Skeletal muscle tissue (tissue), 5 donors: Measurements from ENCODE around the gene CIAO3. TPM values are rescaled to one million over a fixed set of nuclear protein-coding genes. Genes with fewer than 3 reads are reported as not detected.

ENCODE experiments used
- H3K27ac ChIP-seq: one replicate; pipeline ENCODE4 v1.7.0; 2013; ENCODE audit warnings: mild to moderate bottlenecking, low read depth, low read length, inconsistent platforms
- H3K27me3 ChIP-seq, 3 donors: one replicate each; pipeline ENCODE4 v1.7.0; 2013; ENCODE audit warnings: low read length in 3 of 3; ENCODE audit not compliant: control insufficient read depth in 3 of 3, insufficient read depth in 3 of 3
- H3K36me3 ChIP-seq, 3 donors: one replicate each; pipeline ENCODE4 v1.7.0; 2013; ENCODE audit warnings: low read length in 3 of 3; ENCODE audit not compliant: control insufficient read depth in 3 of 3, insufficient read depth in 3 of 3
- H3K4me1 ChIP-seq, 3 donors: one replicate each; pipeline ENCODE4 v1.7.0; 2013; ENCODE audit warnings: low read length in 3 of 3, mild to moderate bottlenecking in 3 of 3; ENCODE audit not compliant: control insufficient read depth in 3 of 3, insufficient read depth in 3 of 3
- H3K4me3 ChIP-seq, 3 donors: one replicate each; pipeline ENCODE4 v1.7.0; 2013; ENCODE audit warnings: low read length in 3 of 3
- H3K9ac ChIP-seq, 3 donors: one replicate each; pipeline ENCODE4 v1.7.0; 2013; ENCODE audit warnings: low read length in 3 of 3, mild to moderate bottlenecking in 3 of 3, moderate library complexity in 2 of 3, low read depth in 1 of 3
- H3K9me3 ChIP-seq, 3 donors: one replicate each; pipeline ENCODE4 v1.7.0; 2013; ENCODE audit warnings: low read length in 3 of 3; ENCODE audit not compliant: control insufficient read depth in 3 of 3
- small RNA-seq: library from RNA; depleted of rRNA; stranded (forward); fragments of <200 nt; gene quantifications from one replicate; pipeline ENCODE3, GENCODE V24; 2014
- total RNA-seq: library from RNA; depleted of rRNA; stranded (reverse); fragments of >200 nt; gene quantifications from one replicate; pipeline ENCODE4 v1.2.3, GENCODE V29; 2014
- donor health status: Osteomylitis.

The CIAO3 gene
- total RNA-seq, 1 donor from 2014 or later, result 43.3 TPM

- peak within 1 kb of the TSS; percentile 79 for H3K27ac ChIP-seq
- H3K9me3 ChIP-seq, result no peaks in the 10 kb centered on the region
- peaks cover 0 to 13% (median 3%) of the 10 kb centered on the region in 3 donors for H3K27me3 ChIP-seq
- peaks cover 16 to 19% (median 18%) of the 10 kb centered on the region in 3 donors for H3K36me3 ChIP-seq
- peak within 1 kb of the TSS; percentile 81 to 86 (median 85) for H3K4me3 ChIP-seq
- peak within 1 kb of the TSS; percentile 86 to 93 (median 88) for H3K9ac ChIP-seq
- H3K4me1 ChIP-seq, result peaks cover 43 to 51% (median 48%) of the 10 kb centered on the region in 3 donors
Measured at GRCh38 chr16:679814-680624, 60.8 kb downstream of the CIAO3 start, which contains the start of gene STUB1. STUB1 (plus strand) TSS chr16:680410; CDS start chr16:680526, 116 bp downstream.

Small RNAs within 50 kb of the gene (small RNA-seq; reads per million reads assigned to genes)
- not detected for gene MIR662

Other genes with a start within 250 kb of the CIAO3 start
- gene CAPN15, start 213.3 kb downstream of the CIAO3 start, total RNA-seq, result 9.9 TPM
- gene PRR35, start 180.6 kb downstream of the CIAO3 start, total RNA-seq, result not detected
- 1.6 TPM for gene NHLRC4, start 174.0 kb downstream of the CIAO3 start, total RNA-seq
- 11.0 TPM for gene PIGQ, start 171.0 kb downstream of the CIAO3 start, total RNA-seq
- 5.7 TPM for gene RAB40C, start 150.9 kb downstream of the CIAO3 start, total RNA-seq
- 0.52 TPM for gene WFIKKN1, start 110.0 kb downstream of the CIAO3 start, total RNA-seq
- gene METTL26, start 104.7 kb downstream of the CIAO3 start, total RNA-seq, result 32.4 TPM
- 20.4 TPM for gene MCRIP2, start 99.2 kb downstream of the CIAO3 start, total RNA-seq
- 6.3 TPM for gene WDR90, start 91.6 kb downstream of the CIAO3 start, total RNA-seq
- 14.1 TPM for gene RHOT2, start 72.9 kb downstream of the CIAO3 start, total RNA-seq
- under 0.01 TPM for gene RHBDL1, start 65.3 kb downstream of the CIAO3 start, total RNA-seq
- 87.7 TPM for gene STUB1, start 60.6 kb downstream of the CIAO3 start, total RNA-seq
- 13.0 TPM for gene JMJD8, start 56.7 kb downstream of the CIAO3 start, total RNA-seq
- 2.1 TPM for gene WDR24, start 50.6 kb downstream of the CIAO3 start, total RNA-seq
- not detected for gene FBXL16, start 35.2 kb downstream of the CIAO3 start, total RNA-seq
- gene METRN, start 25.9 kb downstream of the CIAO3 start, total RNA-seq, result 18.3 TPM
- gene ANTKMT, start 19.9 kb downstream of the CIAO3 start, total RNA-seq, result 12.0 TPM
- gene CCDC78, start 14.6 kb downstream of the CIAO3 start, total RNA-seq, result not detected
- gene HAGHL, start 13.9 kb downstream of the CIAO3 start, total RNA-seq, result 1.0 TPM
- 1.0 TPM for gene MSLN, start 19.7 kb upstream of the CIAO3 start, total RNA-seq
- gene RPUSD1, start 47.4 kb upstream of the CIAO3 start, total RNA-seq, result 8.9 TPM
- gene CHTF18, start 47.6 kb upstream of the CIAO3 start, total RNA-seq, result 4.2 TPM
- not detected for gene GNG13, start 59.7 kb upstream of the CIAO3 start, total RNA-seq
- gene LMF1, start 230.0 kb upstream of the CIAO3 start, total RNA-seq, result 6.8 TPM
- 26.1 TPM for gene SOX8, start 240.8 kb upstream of the CIAO3 start, total RNA-seq